Erythroblast (primary cell): ENCODE data around the gene PARL.

Experiments used
- DNase-seq, 2 experiments: peaks; one replicate each; lab custom pipeline; 2025; lab: John Stamatoyannopoulos, UW
- GATA1 ChIP-seq: IDR thresholded peaks from 2 replicates; pipeline ENCODE4 v1.6.1; 2011; ENCODE audit warnings: low read depth, mild to moderate bottlenecking, control low read depth, low read length, moderate library complexity
- POLR2A ChIP-seq: IDR thresholded peaks from 2 replicates; pipeline ENCODE4 v1.6.1; 2011; ENCODE audit warnings: mild to moderate bottlenecking, low read length

The PARL gene

DNA sequence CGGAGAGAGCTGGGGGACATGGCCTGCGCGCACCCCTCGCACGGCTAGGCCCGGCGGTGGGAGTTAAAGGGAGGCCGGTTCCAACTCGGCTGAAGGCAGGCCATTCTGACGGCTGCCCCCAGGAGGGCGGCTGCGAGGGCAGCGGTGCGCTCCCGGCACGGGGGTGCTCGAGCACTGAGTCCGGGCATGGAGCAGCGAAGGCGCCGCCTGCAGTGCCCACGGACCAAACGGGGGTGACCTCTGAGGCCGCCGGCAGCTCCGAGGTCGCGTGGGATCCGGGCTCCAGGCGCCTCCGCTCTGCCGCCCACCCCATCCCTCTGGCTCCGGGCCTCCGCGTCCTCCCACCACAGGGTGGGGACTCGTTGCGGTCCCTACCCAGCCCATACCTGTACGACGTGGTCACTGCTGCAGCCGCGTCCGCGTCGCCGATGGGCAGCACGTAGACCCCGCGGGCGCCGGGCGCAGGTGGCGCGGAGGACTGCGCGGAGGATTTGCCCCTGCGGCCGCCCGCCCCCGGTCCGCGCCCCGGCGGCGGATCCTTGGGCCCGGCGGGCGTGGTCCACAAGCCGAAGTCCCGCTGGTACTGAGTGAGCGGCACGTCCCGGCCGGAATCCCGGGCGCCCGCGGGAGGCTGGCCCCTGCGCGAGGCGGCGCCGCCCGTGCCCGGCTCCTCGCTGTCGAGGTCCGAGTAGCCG is 59.8 kb downstream of the PARL start:
- TF ChIP-seq POLR2A (no peak), GATA1 (no peak)
- DNase-seq = peak; percentile 48 to 49

DNA sequence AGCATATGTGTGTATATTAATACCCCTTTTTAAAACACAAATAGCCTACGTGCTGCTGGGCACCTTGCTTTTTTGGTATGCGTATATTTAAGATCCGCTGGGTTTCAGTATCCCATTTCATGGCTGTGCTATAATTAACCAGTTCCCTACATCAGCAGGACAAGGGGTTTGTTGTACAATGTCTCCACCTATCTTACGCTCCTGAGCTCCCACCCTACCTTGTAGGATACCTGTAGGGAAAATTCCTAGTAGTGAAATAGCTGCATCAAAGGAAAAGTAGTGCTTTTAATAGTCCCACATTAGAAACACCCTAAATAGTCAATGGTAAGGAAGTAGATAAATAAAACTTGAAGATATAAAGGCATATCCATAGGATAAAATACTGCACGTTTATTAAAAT is 60.7 kb downstream of the PARL start:
- no peak for DNase-seq
- TF ChIP-seq GATA1 (no peak), POLR2A (no peak)

DNA sequence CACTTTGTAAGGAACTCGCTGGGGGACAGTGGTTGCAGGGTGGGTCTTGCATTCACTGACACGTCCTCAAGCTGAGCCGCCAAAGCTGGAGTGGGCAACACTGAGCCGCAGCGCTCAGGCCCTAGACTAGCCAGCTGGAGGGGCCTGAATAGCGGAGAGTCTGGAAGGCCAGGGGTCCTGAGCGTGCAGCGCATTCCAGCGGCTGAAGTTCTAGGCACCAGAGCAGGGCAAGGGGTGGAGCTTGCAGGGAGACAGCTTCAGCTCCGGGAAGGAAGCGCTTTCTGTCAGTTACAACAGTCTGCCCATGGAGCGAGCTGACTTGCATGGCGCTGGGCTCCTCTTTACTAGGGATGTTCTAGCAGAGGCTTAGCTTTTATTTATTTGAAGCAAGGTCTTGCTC is 62.0 kb downstream of the PARL start:
- no peak for DNase-seq
- TF ChIP-seq POLR2A = no peak

DNA sequence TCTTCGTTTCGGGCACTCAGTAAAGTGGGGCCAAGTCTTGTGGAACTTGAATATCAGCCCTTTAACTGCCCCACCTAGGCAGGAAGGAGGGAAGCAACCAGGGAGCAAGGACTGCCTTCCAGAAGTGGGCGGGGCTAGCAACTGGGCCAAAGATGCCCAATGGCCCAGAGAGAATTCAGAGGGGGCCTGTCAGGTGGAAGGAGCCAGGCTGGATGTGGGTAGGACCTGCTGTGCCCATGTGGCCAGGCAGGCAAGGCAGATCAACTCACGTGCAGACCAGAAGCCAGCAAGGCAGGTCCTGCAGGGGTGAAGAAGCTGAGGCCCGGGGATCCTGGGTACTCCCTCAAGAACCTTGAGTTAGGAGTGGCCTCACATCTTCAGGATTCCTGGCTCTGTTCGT is 64.8 kb downstream of the PARL start:
- no peak for TF ChIP-seq GATA1
- TF ChIP-seq POLR2A = no peak
- DNase-seq = no peak

DNA sequence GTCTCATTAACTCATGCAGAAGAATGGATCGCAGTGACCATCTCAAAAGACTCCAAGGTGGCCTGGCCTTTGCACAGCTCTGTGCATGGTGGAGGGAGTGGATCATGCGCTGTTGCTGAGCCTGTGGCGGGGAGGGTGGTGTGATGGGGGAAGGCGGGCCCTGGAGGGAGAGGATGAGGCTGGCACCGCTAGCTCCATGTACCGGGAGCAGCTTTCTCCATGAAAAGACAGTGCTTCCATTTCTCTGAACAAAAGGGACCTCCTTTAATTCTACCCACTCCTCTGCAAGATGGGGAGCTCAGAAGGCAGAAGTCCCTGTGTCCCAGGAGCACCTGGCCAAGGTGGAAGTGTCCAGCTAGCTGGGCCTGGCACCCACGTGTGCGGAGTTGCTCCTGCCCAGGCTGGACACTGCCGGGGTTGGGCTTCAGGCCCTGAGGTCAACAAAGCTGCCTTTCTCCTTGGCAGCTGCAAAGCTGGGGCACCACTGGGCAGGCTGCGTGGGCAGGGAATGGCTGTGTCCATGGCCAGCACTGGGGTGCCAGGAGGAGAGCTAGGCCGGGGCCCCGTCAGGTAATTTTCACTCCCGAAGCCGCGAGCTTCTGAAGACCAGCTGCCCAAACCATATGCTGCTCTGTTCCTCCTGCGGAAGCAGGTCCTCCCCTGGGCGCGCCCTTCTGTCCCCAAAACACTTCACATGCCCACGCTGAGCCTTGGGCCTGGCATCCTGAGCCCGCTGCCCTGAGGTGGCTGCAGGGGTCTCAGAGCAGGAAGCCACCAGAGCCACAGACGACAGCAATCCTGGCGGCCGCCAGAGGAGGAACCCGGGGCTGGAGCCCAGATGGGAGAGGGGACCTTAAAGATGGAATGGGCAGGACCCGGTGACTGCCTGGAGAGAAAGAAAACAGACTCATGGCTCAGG is 65.7 kb downstream of the PARL start:
- TF ChIP-seq GATA1 (no peak), POLR2A (no peak)

DNA sequence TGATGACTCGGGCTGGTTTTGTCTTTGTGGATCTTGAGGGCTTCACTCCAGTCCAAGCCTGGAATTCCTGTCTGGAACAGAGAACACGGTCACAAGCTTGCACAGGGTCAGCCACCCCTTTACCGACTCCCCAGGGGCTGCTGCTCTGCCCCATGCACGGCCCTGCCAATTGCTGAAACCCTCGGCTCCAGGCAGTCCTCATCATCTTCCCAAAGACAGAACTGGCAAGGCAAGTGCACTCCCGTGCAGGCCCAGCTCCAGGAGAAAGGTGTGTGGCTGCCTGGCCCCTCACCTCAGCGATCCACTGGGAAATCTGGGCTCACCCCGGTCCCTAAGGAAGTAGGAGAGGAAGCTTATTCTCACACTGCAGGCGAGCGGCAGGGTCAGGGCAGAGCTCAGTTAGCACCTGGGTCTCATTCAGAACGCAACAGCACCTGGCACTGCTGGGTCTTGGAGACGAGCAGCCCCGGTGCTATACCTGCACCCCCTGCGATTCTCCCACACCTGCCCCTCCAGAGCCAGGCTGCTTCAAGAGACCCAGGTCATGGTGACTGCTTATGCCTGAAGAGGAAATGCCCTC is 66.5 kb downstream of the PARL start:
- TF ChIP-seq GATA1 (no peak), POLR2A (no peak)
- DNase-seq = no peak

More for the DNA sequence above, 65.7 kb downstream of the PARL start:
- no peak for DNase-seq

DNA sequence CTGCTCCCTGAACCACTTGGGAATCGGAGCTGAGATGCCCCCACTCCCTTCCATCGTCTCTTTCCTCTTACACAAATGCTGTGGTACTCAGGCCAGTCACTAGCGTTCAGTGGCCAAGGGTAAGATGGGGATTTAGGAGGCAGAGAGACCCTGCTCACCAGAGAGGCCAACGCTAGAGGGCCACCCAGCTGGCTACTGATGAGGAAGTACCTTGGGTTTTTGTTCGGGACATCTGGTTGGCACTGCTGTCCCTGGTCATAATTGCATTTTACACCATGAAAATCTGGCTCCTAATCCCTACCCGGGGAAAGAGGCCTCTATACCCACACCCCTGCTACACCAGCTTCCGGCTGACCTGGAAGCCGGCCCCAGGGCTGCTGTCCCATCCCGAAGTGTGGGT is 67.0 kb downstream of the PARL start:
- no peak for DNase-seq
- TF ChIP-seq GATA1 (no peak), POLR2A (no peak)

DNA sequence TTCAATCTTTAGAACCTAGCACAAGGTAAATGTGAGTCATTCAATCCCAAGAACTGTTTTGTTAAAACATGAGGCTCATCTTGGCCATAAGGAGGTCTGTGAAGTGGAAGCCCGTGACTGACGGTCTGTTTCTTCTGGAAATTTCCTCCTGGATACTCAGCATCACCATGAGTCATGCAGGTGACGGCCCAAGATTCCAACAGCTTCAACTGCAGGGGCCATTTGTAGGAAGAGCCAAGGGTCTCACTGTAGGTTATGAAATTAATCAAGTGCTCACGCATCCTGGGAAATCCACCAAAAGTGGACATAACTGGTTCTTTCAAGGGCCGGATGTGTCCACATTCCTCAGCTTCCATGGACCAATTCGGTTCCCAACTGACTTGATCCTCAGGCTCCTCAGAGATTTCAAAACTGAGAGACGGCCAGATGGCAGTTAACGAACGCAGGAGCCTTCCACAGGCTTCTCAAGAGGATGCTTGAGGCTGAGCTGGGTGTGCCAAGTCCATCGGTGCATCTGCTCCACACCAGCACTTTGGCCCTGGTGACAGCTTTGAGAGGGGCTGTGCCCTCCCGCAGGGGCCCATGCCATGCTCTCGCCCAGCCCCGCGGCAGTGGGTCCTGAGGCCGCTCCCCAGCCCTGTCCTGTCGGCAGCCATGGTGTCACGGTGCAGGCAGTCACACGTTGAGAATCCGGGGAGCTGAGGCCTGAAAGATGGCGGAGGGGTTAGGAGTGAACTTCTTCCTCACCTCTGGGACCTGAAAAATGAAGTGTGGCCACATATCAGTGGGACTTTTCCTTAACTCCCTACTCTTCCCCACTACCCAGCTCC is 67.8 kb downstream of the PARL start:
- DNase-seq = no peak
- TF ChIP-seq GATA1 (no peak), POLR2A (no peak)

DNA sequence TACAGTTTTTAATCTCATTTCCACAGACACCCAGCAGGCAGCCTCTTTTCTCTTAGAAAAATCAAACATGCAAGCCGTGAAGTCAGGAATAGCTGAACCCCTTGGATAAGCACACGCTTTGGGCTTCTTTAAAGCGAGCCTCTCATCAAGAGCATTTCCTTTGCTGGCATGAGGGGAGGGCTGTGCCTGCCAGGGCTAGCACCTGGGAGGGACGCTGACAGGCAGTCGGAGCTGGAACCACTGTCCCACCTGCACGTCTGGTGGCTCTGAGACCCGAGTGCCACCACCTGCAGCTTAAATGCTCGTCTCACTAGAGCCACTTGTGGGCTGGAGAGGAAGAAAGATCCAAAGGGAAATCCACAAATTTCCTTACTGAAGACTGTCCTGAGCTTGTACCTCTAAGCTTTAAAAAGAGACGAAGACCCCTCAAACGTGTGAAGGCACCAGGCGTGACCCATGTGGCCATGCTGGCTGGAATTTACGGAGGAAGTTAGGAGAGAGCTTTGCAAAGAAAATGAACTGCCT is 68.7 kb downstream of the PARL start:
- no peak for DNase-seq
- TF ChIP-seq POLR2A = no peak
- no peak for TF ChIP-seq GATA1

DNA sequence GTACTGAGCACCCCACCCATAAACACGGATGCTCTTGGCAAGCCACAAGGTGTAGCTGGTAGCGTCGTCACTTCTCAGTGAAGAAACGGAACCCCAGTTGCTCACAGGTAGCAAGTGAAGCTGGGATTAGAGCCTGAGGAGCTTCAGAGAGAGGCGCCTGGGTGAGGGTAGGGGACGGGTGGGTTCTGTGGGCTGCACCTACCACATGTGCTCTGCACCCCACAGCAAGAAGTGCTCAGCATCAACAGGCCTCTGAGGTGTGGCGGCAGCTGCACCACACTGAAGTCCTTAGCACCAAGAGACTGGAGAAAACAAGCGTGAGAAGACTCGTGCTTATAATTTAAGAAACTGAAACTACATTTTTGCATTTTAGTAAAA is 69.1 kb downstream of the PARL start:
- TF ChIP-seq GATA1 (no peak), POLR2A (no peak)

DNA sequence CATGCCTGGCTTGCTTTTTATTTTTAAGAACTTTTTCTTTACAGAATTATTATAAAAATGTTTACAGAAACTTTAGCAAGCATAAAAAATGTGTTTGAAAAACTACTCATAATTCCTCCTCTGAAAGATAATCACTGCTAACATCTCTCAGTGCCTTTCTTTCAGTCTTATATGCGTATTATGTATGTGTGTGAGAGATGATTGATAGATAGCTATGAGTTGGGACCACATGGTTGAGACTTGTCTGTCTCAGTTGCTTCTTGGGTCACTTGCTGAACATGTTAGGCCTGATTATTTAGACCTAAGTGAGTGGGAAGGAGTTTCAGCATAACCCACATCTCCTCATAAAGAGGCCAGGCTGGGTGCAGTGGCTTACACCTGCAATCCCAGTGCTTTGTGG is 70.4 kb downstream of the PARL start:
- TF ChIP-seq GATA1 = no peak
- no peak for TF ChIP-seq POLR2A
- no peak for DNase-seq

More for the DNA sequence above, 69.1 kb downstream of the PARL start:
- no peak for DNase-seq

DNA sequence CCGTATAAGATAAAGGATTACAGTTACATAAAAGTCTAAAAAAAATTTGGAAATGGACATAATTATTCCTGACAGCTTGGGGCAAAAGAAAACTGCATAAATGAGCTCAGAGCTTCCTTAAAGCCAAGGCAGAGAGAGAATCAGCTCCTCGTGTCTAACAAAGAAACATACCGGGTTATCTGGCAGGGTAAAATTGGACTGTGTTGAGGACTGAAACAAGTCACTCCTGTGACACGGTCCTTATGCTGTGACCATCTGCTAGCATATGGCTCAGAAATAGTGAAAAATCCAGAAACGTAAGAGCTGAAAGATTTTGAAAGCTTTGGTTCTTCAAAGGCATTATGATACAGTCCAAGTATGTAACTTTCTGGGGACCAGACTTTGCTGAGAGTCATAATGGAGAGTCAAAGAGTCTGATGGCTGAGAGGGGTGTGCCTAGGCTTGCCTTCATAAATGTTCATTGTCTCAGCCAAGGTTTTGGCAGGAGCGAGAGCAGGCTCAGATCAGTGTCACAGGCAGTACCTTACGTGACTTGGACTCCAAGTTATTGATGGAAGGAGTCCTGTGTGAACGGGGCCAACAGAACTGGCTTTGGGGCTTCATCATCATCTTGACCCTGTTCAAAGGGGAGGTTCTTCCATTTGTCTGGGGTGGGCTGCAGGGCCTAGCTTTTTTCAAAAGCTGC is 71.8 kb downstream of the PARL start:
- DNase-seq = no peak
- TF ChIP-seq POLR2A = no peak
- no peak for TF ChIP-seq GATA1
